ENCODE results near the gene PODXL2. TPM values are rescaled to one million over a fixed set of nuclear protein-coding genes. Genes with fewer than 3 reads are reported as not detected.
A peak's percentile ranks its signal among the peaks of the same experiment; 100 is the strongest.

The PODXL2 gene
- total and polyA plus RNA-seq, 8 donors, result 2.9 to 18.0 (median 14.5) TPM

DNA sequence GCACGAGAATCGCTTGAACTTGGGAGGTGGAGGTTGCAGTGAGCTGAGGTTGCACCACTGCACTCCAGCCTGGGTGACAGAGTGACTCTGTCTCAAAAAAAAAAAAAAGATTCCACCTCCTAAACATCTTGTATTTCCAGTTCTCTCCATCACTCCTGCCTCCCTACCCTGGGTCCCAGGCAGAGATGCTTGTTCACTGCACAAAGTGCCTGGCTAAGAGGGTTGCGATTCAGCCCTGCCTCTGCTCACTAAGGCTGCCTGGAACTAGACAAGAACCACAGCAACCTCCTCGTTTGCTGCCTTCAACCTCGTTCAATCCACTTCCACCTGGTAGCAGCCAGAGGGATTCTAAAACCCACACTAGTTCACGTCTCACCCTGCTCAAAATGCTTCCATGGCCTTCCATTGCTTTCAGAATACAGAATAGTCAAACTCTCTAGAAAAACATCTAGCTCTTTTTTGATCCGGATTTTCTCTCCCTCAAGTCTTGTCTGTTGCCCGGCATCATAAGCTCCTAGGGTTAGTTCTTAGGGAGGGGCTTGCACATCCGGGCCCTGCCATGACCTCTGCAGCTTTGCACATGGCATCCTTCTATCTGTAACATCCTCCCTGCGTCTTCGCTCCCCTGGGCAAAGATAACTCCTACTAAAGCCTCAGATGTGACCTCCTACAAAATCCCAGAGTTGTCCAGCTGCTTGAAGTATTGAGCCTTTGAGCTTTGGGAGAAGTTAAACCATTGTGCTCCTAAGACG is 31.8 kb upstream of the PODXL2 start:
- intact Hi-C loops (cut with DNase I), result no loop called here
- Histone ChIP-seq H3K27me3 (no peaks in the 10 kb centered on the region), H3K27ac (no peak overlapping the region), H3K9me3 (no peaks in the 10 kb centered on the region), H3K4me3 (peak overlapping the region; percentile 66 to 67), H3K36me3 (no peaks in the 10 kb centered on the region), H3K4me1 (peaks cover 0 to 23% of the 10 kb centered on the region in 2 donors)
- ATAC-seq (no peak), DNase-seq (no peak)
- TF ChIP-seq, protein P1, sequence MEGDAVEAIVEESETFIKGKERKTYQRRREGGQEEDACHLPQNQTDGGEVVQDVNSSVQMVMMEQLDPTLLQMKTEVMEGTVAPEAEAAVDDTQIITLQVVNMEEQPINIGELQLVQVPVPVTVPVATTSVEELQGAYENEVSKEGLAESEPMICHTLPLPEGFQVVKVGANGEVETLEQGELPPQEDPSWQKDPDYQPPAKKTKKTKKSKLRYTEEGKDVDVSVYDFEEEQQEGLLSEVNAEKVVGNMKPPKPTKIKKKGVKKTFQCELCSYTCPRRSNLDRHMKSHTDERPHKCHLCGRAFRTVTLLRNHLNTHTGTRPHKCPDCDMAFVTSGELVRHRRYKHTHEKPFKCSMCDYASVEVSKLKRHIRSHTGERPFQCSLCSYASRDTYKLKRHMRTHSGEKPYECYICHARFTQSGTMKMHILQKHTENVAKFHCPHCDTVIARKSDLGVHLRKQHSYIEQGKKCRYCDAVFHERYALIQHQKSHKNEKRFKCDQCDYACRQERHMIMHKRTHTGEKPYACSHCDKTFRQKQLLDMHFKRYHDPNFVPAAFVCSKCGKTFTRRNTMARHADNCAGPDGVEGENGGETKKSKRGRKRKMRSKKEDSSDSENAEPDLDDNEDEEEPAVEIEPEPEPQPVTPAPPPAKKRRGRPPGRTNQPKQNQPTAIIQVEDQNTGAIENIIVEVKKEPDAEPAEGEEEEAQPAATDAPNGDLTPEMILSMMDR (IDR thresholded peaks at IDR 0.05), result no peak

- H3K27me3 ChIP-seq, result no peaks in the 10 kb centered on the region
- H3K9me3 ChIP-seq, result no peaks in the 10 kb centered on the region
- ATAC-seq (no peak), DNase-seq (no peak)
- peak overlapping the region in 1 of 2 donors; percentile 67 for H3K4me3 ChIP-seq
- peaks cover 0 to 18% of the 10 kb centered on the region in 2 donors for H3K4me1 ChIP-seq
- TF ChIP-seq, protein P1 (IDR thresholded peaks at IDR 0.05), result no peak
- H3K27ac ChIP-seq, result peak overlapping the region in 1 of 2 donors; percentile 64
- peaks cover 0 to 4% of the 10 kb centered on the region in 2 donors for H3K36me3 ChIP-seq
- intact Hi-C loops (cut with DNase I), result no loop called here
Observed at GRCh38 chr3:127598841-127599570, 30.0 kb upstream of the PODXL2 start.

DNA sequence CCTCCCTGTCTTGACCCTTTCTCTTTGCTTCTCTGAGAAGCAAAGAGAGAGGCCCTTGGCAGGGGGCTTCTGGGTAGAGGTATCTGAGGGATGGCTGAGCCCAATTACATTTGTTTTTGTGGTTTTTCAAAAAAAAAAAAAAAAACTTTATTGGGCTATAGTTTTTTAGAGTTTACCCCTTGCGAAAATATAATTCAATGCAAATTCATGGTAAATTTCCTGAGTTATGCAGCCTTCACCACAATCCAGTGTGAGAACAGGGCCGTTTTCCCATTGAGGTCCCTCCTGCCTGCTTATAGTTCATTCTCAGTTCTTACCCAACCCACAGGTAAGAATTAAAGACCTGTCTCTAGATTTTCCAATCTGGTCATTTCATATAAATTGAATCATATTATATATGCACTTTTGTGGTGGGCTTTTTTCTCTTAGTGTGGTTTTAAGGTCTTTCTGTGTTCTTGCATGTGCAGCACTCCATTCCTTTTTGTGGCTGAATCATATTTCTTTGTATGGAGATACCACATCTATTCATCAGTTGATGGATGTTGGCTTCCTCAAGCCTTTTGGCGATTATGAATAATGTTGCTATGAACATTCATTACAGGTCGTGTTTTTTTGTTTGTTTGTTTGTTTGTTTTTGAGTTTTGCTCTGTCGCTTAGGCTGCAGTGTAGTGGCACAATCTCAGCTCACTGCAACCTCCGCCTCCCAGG is 28.1 kb upstream of the PODXL2 start:
- ATAC-seq (no peak), DNase-seq (no peak)

GRCh38 chr3:127604035-127604434 is 24.9 kb upstream of the PODXL2 start:
- Histone ChIP-seq H3K36me3 (peaks cover 0 to 49% of the 10 kb centered on the region in 2 donors), H3K27ac (no peak overlapping the region), H3K4me1 (peaks cover 0 to 4% of the 10 kb centered on the region in 2 donors), H3K4me3 (no peak overlapping the region), H3K9me3 (no peaks in the 10 kb centered on the region), H3K27me3 (no peaks in the 10 kb centered on the region)
- TF ChIP-seq, protein P1 (IDR thresholded peaks at IDR 0.05), result no peak
- DNase-seq (no peak), ATAC-seq (no peak)
- intact Hi-C loops (cut with DNase I), result no loop called here

More for the DNA sequence above, 28.1 kb upstream of the PODXL2 start:
- H3K4me1 ChIP-seq, result peaks cover 0 to 18% of the 10 kb centered on the region in 2 donors
- no peak overlapping the region for H3K27ac ChIP-seq
- no peaks in the 10 kb centered on the region for H3K9me3 ChIP-seq
- TF ChIP-seq, protein P1 (IDR thresholded peaks at IDR 0.05), result no peak
- intact Hi-C loops (cut with DNase I), result no loop called here
- H3K4me3 ChIP-seq, result no peak overlapping the region
- H3K36me3 ChIP-seq, result peaks cover 0 to 18% of the 10 kb centered on the region in 2 donors
- H3K27me3 ChIP-seq, result no peaks in the 10 kb centered on the region

All from left lung (tissue), 10 donors.